HG02943 (cell line): ENCODE data around the gene GPC5.
"Not testable (repeated sequence)": the region's sequence is repeated elsewhere in the genome, so short reads cannot be mapped to it uniquely, and the experiment has no call there.

ENCODE experiments used
- ATAC-seq: cut with Tn5 transposase; IDR thresholded peaks from one replicate; pipeline ENCODE4 v1.9.1; 2021; ENCODE audit warnings: mild to moderate bottlenecking, low read depth, moderate library complexity; ENCODE audit not compliant: unreplicated experiment

Gene GPC5

GRCh38 chr13:92487238-92487637 is 1088.8 kb downstream of the GPC5 start:
- ATAC-seq: no peak

- no peak for ATAC-seq
These were observed 1089.9 kb downstream of the GPC5 start for GRCh38 chr13:92488249-92488852.

- no peak for ATAC-seq
These were observed 1093.4 kb downstream of the GPC5 start for GRCh38 chr13:92491839-92492238.

- no peak for ATAC-seq
These were observed 1096.5 kb downstream of the GPC5 start for GRCh38 chr13:92494915-92495314.

- no peak for ATAC-seq
These were observed 1101.8 kb downstream of the GPC5 start for GRCh38 chr13:92500192-92500591.

- ATAC-seq: no peak
These were observed 1112.0 kb downstream of the GPC5 start for GRCh38 chr13:92510416-92510815.

GRCh38 chr13:92512852-92513251 is 1114.4 kb downstream of the GPC5 start:
- no peak for ATAC-seq

DNA sequence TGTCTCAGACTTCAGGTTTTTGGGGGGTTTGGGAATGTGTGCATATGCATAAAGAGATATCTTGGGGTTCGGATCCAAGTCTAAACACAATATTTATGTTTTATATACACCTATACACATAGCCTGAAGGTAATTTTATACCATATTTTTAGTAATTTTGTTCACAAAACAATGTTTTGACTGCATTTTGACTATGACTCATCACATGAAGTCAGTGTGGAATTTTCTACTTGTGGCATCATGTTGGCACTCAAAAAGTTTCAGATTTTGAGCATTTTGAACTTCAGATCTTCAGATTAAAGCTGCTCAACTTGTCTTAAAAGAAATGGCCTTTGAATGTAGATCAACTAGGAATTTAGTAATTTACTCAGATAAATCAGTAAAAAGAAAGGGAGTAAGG is 1115.3 kb downstream of the GPC5 start:
- no peak for ATAC-seq

DNA sequence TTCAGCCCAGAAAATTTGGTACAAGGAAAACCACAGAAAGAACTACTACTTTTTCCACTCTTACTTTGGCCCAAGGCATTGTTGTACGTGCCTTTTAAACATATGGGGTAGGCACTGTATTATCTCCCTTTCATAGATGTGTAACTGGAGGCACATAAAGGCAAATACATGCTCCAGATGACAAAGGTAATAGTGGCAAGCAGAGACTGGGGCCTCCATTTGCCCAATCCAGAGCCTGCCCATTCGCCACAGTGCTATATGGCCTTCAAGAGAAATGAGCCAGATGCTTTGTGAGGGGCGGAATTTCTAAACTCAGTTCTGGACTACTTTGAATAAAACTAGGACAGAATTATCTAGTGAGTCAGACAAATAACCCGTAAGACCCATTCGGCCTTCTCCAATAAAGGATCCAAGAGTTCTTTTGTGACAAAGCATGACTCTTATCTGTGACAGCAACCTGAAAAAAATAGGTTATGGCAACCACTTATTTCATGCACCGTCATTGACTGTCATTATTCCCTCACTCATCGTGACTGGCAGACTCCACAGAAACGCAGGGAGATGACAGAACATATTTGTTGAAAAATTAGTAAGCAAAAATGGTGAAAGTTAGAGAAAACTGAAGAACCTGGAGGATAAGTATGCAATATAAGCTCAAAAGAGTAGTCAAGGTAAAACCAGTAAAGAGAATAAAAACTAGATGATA is 1116.2 kb downstream of the GPC5 start:
- no peak for ATAC-seq

- ATAC-seq: not testable (repeated sequence)
These were observed 1118.5 kb downstream of the GPC5 start for GRCh38 chr13:92516878-92517277.

DNA sequence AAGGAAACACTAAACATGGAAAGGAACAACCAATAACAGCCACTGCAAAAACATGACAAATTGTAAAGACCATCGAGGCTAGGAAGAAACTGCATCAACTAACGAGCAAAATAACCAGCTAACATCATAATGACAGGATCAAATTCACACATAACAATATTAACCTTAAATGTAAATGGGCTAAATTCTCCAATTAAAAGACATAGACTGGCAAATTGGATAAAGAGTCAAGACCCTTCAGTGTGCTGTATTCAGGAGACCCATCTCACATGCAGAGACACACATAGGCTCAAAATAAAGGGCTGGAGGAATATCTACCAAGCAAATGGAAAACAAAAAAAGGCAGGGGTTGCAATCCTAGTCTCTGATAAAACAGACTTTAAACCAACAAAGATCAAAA is 1120.2 kb downstream of the GPC5 start:
- not testable (repeated sequence) for ATAC-seq

GRCh38 chr13:92530364-92530763 is 1131.9 kb downstream of the GPC5 start:
- ATAC-seq: no peak

DNA sequence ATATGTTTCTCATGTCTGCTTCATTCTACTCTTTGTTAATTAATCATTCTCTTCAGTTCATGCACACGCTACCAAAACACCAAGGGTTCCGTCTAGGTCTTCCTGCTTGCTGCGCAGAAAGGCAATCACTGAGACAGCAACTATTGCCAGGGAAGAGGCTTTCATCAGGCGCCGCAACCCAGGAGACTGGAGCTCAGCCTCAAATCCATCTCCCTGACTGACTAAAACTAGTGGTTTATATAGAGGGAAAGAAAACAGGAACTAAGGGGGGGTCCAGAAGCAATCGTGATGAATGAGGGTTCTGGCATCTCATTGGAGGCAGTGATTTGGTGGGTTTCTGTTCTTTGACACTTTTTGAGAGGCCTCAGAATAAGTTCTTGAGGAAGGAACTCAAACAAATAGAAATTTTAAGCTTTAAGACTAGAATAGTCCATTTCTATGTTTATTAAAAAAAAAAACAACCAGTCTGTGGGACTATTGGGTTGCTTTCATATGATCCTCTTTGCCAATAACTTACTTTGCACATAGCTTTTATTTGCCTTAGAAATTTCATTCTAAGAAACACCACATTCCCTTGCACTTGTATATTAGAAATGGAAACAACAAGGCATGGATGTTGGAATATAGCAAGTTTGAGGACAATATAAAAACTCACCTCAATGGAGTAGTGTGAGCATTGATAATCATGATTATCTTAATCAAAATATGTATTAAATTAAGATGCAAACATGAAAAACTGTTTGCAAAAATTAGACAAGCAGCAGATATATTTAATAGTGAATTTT is 1137.0 kb downstream of the GPC5 start:
- no peak for ATAC-seq

DNA sequence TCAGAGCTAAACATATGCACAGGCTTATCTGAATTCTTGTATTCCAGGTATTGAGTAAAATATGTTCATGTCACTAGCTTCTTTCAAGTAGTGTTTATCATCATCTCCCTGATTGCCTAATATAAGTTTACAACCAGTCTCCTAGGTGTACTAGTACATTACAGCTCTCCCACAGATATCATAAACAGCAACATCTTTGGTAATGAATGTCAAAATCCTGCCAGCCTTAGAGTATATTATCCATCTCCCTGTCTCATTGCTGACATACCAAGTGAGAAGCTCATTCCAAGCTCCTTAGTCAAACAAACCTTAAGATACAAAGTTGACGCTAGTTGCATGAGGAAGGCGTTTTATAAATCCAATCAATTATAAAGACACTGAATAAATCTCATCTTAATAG is 1139.0 kb downstream of the GPC5 start:
- ATAC-seq: no peak

GRCh38 chr13:92538164-92538563 is 1139.7 kb downstream of the GPC5 start:
- no peak for ATAC-seq

DNA sequence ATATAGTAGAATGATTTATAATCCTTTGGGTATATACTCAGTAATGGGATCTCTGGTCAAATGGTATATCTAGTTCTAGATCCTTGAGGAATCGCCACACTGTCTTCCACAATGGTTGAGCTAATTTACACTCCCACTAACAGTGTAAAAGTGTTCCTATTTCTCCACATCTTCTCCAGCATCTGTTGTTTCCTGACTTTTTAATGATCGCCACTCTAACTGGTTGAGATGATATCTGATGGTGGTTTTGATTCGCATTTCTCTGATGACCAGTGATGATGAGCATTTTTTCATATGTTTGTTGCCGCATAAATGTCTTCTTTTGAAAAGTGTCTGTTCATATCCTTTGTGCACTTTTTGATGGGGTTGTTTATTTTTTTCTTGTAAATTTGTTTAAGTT is 1140.7 kb downstream of the GPC5 start:
- not testable (repeated sequence) for ATAC-seq

GRCh38 chr13:92547266-92547665 is 1148.8 kb downstream of the GPC5 start:
- no peak for ATAC-seq

GRCh38 chr13:92549276-92549675 is 1150.9 kb downstream of the GPC5 start:
- no peak for ATAC-seq

- ATAC-seq: no peak
These were observed 1155.2 kb downstream of the GPC5 start for GRCh38 chr13:92553470-92554114.

- no peak for ATAC-seq
These were observed 1162.5 kb downstream of the GPC5 start for GRCh38 chr13:92560883-92561282.

- ATAC-seq: no peak
These were observed 1166.5 kb downstream of the GPC5 start for GRCh38 chr13:92564942-92565341.
